PC-9 (cell line): ENCODE results near the gene FOXJ3.
"Not testable (repeated sequence)": the region's sequence is repeated elsewhere in the genome, so short reads cannot be mapped to it uniquely, and the experiment has no call there.

Experiments used
- EZH2 ChIP-seq: fragments of 200-600 bp; sonication (generic); IDR thresholded peaks from 2 replicates; pipeline ENCODE4 v1.8.0; 2017; ENCODE audit warnings: antibody characterized with exemption, low read depth
- TF ChIP-seq, protein P1 (sequence below): fragments of 200-600 bp; sonication (generic); conservative IDR thresholded peaks from 2 replicates; pipeline ENCODE4 v1.6.1; 2017; ENCODE audit warnings: mixed run types, antibody characterized with exemption, mild to moderate bottlenecking, moderate library complexity

DNA sequence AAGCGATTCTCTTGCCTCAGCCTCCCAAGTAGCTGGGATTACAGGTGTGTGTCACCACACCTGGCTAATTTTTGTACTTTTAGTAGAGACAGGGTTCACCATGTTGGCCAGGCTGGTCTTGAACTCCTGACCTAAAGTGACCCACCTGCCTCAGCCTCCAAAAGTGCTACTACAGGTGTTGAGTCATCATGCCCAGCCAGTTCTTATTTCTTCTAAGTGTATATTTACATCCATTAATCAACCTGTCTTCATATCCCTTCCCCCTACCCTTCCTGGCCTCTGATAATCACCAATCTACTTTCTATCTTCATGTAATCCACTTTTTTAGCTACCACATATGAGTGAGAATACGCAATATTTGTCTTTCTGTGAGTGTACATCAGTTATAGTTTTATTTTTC lies 128.1 kb downstream of the FOXJ3 start:
- TF ChIP-seq, protein P1, sequence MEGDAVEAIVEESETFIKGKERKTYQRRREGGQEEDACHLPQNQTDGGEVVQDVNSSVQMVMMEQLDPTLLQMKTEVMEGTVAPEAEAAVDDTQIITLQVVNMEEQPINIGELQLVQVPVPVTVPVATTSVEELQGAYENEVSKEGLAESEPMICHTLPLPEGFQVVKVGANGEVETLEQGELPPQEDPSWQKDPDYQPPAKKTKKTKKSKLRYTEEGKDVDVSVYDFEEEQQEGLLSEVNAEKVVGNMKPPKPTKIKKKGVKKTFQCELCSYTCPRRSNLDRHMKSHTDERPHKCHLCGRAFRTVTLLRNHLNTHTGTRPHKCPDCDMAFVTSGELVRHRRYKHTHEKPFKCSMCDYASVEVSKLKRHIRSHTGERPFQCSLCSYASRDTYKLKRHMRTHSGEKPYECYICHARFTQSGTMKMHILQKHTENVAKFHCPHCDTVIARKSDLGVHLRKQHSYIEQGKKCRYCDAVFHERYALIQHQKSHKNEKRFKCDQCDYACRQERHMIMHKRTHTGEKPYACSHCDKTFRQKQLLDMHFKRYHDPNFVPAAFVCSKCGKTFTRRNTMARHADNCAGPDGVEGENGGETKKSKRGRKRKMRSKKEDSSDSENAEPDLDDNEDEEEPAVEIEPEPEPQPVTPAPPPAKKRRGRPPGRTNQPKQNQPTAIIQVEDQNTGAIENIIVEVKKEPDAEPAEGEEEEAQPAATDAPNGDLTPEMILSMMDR = not testable (repeated sequence)
- TF ChIP-seq EZH2 = not testable (repeated sequence)
